Testis (tissue), 3 donors: ENCODE results near the gene TTC27. TPM values are rescaled to one million over a fixed set of nuclear protein-coding genes. Genes with fewer than 3 reads are reported as not detected.
"Not testable (repeated sequence)": the region's sequence is repeated elsewhere in the genome, so short reads cannot be mapped to it uniquely, and the experiment has no call there.

ENCODE experiments used
- DNase-seq: peaks from one replicate; pipeline ENCODE4 v3.0.0-alpha.2; 2019
- H3K27ac ChIP-seq, 2 donors: fragments of 200-600 bp; sonication (generic); one replicate each; pipeline ENCODE4 v1.5.1; 2019
- H3K27me3 ChIP-seq: fragments of 200-600 bp; sonication (generic); one replicate; pipeline ENCODE4 v1.5.1; 2019
- H3K36me3 ChIP-seq: fragments of 200-600 bp; sonication (generic); one replicate; pipeline ENCODE4 v1.5.1; 2017; ENCODE audit warnings: low read depth; ENCODE audit errors: missing control alignments
- H3K4me1 ChIP-seq: fragments of 200-600 bp; sonication (generic); one replicate; pipeline ENCODE4 v1.5.1; 2019
- H3K4me3 ChIP-seq, 2 donors: fragments of 200-600 bp; sonication (generic); one replicate each; pipeline ENCODE4 v1.5.1; 2017 to 2019
- H3K9me3 ChIP-seq: fragments of 200-600 bp; sonication (generic); one replicate; pipeline ENCODE4 v1.5.1; 2017
- CTCF ChIP-seq, 3 experiments: fragments of 450-650 bp in 2 of 3; fragments of 200-600 bp in 1 of 3; sonication (generic) in 1 of 3; IDR thresholded peaks; one replicate each; pipeline ENCODE4 v1.5.1; 2016 to 2019; ENCODE audit warnings: antibody characterized with exemption in 3 of 3, mild to moderate bottlenecking in 2 of 3, moderate library complexity in 1 of 3
- POLR2A ChIP-seq: fragments of 450-650 bp; IDR thresholded peaks from one replicate; pipeline ENCODE4 v1.6.1; 2017; ENCODE audit warnings: antibody characterized with exemption, mild to moderate bottlenecking, moderate library complexity
- WGBS, 2 donors: methylation state at CpG; one replicate each; pipeline ENCODE4 v1.1.5; 2018; 5-methylcytosine and 5-hydroxymethylcytosine counted together
- intact Hi-C: fragments of 100-400 bp; cut with DNase I; formaldehyde crosslinking; loops from one replicate; pipeline ENCODE4 v1.15.1; 2023; ENCODE audit warnings: low total_unique reads
- polyA plus RNA-seq: library from polyadenylated mRNA; stranded (reverse); fragments of 350-450 nt; fragmentation: Illumina TruSeq; extraction: RNeasy Lipid Tissue Mini Kit (QIAGEN cat#74804); gene quantifications from one replicate; pipeline ENCODE4 v1.2.3, GENCODE V29; 2014; ENCODE audit warnings: low read depth, low replicate concordance; ENCODE audit not compliant: insufficient read depth
- total RNA-seq, 2 donors: library from RNA; depleted of rRNA; stranded (reverse); fragments of >200 nt; gene quantifications; one replicate each; pipeline ENCODE4 v1.2.3, GENCODE V29; 2016

The TTC27 gene
- total and polyA plus RNA-seq, 3 donors from 2014 or later, result 21.6 to 32.9 (median 26.7) TPM

GRCh38 chr2:32723467-32724079 lies 95.7 kb downstream of the TTC27 start:
- no peaks in the 10 kb centered on the region for H3K9me3 ChIP-seq
- WGBS, 2 donors, result 80 to 95% methylated on average over 3 of the region's 3 CpGs

GRCh38 chr2:32726678-32727077 lies 98.8 kb downstream of the TTC27 start:
- H3K27ac ChIP-seq, intact Hi-C loops, H3K4me3 ChIP-seq, H3K4me1 ChIP-seq, H3K27me3 ChIP-seq, H3K36me3 ChIP-seq, H3K9me3 ChIP-seq, DNase-seq: not testable (repeated sequence)
- WGBS, 2 donors, result 86 to 87% methylated on average over 5 of the region's 5 CpGs

More at GRCh38 chr2:32723467-32724079, 95.7 kb downstream of the TTC27 start:
- no peak overlapping the region for H3K4me3 ChIP-seq
- H3K4me1 ChIP-seq, result peaks cover 12% of the 10 kb centered on the region
- no peak overlapping the region for H3K27ac ChIP-seq
- intact Hi-C loops, result no loop called here
- H3K36me3 ChIP-seq, result no peaks in the 10 kb centered on the region
- no peak for DNase-seq
- no peaks in the 10 kb centered on the region for H3K27me3 ChIP-seq
- TF ChIP-seq CTCF (IDR thresholded peaks at IDR 0.05) (no peak), POLR2A (no peak)

GRCh38 chr2:32727157-32727556 lies 99.3 kb downstream of the TTC27 start:
- Histone ChIP-seq H3K27ac (no peak overlapping the region), H3K27me3 (no peaks in the 10 kb centered on the region), H3K9me3 (no peaks in the 10 kb centered on the region), H3K36me3 (no peaks in the 10 kb centered on the region), H3K4me1 (no peaks in the 10 kb centered on the region), H3K4me3 (no peak overlapping the region)
- intact Hi-C loops, result no loop called here
- no peak for DNase-seq
- TF ChIP-seq POLR2A (no peak), CTCF (IDR thresholded peaks at IDR 0.05) (no peak)
- 87 to 89% methylated on average over 1 of the region's 1 CpG for WGBS, 2 donors

- H3K9me3 ChIP-seq, DNase-seq, H3K4me1 ChIP-seq, H3K27ac ChIP-seq, H3K4me3 ChIP-seq, intact Hi-C loops, H3K36me3 ChIP-seq, H3K27me3 ChIP-seq: not testable (repeated sequence)
- 94 to 95% methylated on average over 8 of the region's 8 CpGs for WGBS, 2 donors
These were observed 103.1 kb downstream of the TTC27 start for GRCh38 chr2:32730958-32731357.

DNA sequence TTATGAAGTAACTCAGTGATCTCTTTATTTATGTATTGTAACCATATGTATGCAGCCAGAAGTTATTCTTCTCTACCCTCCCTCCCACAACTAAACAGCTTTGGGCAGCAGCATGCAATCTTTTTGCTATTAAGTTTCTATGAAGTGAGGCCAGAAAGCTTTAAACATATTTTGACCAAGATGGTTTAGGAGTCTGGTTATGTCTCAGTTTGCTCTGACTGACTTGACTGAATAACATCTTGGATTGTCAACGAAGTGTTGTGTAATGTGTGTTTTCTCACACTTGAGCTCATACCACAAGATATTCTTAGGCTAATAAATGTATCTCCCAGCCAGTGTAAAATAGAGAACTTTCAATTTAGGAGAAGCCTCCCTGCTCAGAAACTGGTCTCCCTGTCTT lies 104.3 kb downstream of the TTC27 start:
- H3K27me3 ChIP-seq, result no peaks in the 10 kb centered on the region
- H3K27ac ChIP-seq, result no peak overlapping the region
- WGBS, 2 donors, result 70 to 78% methylated on average over 1 of the region's 1 CpG
- H3K9me3 ChIP-seq, result no peaks in the 10 kb centered on the region
- intact Hi-C loops, result no loop called here
- no peak for DNase-seq
- H3K4me1 ChIP-seq, result no peaks in the 10 kb centered on the region
- TF ChIP-seq CTCF (IDR thresholded peaks at IDR 0.05), result no peak
- H3K36me3 ChIP-seq, result no peaks in the 10 kb centered on the region
- H3K4me3 ChIP-seq, result no peak overlapping the region

GRCh38 chr2:32732912-32733472 lies 105.1 kb downstream of the TTC27 start:
- no peaks in the 10 kb centered on the region for H3K36me3 ChIP-seq
- no peaks in the 10 kb centered on the region for H3K4me1 ChIP-seq
- H3K4me3 ChIP-seq, result no peak overlapping the region
- WGBS, 2 donors, result 87 to 97% methylated on average over 2 of the region's 2 CpGs
- H3K9me3 ChIP-seq, result no peaks in the 10 kb centered on the region
- no peak for DNase-seq
- TF ChIP-seq POLR2A (no peak), CTCF (IDR thresholded peaks at IDR 0.05) (no peak)
- intact Hi-C loops, result no loop called here
- no peaks in the 10 kb centered on the region for H3K27me3 ChIP-seq
- no peak overlapping the region for H3K27ac ChIP-seq
